ENCODE data around the gene STMP1.
"Not testable (repeated sequence)": the region's sequence is repeated elsewhere in the genome, so short reads cannot be mapped to it uniquely, and the experiment has no call there.

Gene STMP1

DNA sequence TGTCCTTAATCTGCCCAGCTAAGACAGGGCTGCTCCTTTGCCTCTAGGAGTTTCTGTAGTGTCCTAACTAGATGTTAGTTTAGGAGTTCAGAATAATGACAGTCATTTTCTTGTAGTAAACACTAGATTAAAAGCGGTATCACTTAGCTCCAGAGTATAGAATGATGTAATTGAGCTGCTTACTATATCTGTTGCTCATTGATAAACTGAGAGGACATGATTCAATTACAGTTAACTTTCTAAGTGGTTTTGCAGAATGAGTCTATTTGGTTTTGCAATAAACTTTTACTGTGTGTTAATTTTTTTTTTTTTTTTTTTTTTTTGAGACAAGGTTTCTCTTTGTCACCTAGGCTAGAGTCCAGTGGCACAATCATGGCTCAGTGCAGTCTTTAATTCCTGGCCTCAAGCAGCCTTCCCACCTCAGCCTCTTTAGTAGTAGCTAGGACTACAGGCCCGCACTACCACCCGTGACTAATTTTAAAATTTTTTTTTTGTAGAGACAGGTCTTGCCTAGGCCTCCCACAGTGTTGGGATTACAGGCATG, 1.8 kb downstream of the STMP1 start:
- no peak for DNase-seq (ENCODE audit: low read depth)
- TF ChIP-seq, protein P1, sequence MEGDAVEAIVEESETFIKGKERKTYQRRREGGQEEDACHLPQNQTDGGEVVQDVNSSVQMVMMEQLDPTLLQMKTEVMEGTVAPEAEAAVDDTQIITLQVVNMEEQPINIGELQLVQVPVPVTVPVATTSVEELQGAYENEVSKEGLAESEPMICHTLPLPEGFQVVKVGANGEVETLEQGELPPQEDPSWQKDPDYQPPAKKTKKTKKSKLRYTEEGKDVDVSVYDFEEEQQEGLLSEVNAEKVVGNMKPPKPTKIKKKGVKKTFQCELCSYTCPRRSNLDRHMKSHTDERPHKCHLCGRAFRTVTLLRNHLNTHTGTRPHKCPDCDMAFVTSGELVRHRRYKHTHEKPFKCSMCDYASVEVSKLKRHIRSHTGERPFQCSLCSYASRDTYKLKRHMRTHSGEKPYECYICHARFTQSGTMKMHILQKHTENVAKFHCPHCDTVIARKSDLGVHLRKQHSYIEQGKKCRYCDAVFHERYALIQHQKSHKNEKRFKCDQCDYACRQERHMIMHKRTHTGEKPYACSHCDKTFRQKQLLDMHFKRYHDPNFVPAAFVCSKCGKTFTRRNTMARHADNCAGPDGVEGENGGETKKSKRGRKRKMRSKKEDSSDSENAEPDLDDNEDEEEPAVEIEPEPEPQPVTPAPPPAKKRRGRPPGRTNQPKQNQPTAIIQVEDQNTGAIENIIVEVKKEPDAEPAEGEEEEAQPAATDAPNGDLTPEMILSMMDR (IDR thresholded peaks at IDR 0.05; ENCODE audit: control insufficient read depth, extremely low read depth, insufficient read depth) = no peak
- no peak overlapping the region for H3K4me3 ChIP-seq (ENCODE audit: low read depth, low read length)

DNA sequence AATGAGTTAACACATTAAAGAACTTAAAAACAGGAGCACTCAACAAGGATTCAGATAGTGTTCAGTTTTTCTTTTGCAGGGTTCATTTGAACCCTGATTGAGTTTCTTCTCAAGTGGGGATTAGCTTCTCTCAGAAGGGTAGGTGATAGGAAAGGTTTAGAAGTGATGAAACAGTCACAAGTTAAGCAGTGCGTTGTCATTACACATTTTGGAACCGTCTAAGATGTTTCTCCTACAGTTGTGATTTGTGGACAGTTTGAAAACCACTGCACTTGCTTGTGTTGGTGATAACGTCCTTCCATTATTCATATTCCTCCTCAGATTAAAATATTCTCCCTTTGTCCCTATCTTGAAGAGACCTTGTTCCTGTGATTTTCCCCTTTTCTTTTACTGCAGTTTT, 2.7 kb downstream of the STMP1 start:
- no peak for DNase-seq (ENCODE audit: low read depth)
- TF ChIP-seq, protein P1 (IDR thresholded peaks at IDR 0.05; ENCODE audit: control insufficient read depth, extremely low read depth, insufficient read depth) = no peak
- H3K4me3 ChIP-seq (ENCODE audit: low read depth, low read length) = no peak overlapping the region

DNA sequence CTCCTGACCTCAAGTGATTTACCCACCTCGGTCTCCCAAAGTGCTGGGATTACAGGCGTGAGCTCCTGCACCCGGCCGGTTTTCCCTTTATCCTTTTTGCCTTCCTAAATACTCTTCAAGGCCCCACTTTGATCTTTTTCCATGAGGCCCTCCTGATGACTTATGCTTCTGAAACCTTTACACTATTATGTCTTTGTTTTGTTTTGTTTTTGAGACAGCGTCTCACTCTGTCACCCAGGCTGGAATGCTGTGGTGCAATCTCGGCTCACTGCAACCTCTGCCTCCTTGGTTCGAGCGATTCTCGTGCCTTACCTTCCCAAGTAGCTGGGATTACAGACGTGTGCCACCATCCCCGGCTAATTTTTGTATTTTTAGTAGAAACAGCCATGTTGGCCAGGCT, 3.8 kb downstream of the STMP1 start:
- no peak for DNase-seq (ENCODE audit: low read depth)
- H3K4me3 ChIP-seq (ENCODE audit: low read depth, low read length) = no peak overlapping the region
- TF ChIP-seq, protein P1 (IDR thresholded peaks at IDR 0.05; ENCODE audit: control insufficient read depth, extremely low read depth, insufficient read depth) = no peak

DNA sequence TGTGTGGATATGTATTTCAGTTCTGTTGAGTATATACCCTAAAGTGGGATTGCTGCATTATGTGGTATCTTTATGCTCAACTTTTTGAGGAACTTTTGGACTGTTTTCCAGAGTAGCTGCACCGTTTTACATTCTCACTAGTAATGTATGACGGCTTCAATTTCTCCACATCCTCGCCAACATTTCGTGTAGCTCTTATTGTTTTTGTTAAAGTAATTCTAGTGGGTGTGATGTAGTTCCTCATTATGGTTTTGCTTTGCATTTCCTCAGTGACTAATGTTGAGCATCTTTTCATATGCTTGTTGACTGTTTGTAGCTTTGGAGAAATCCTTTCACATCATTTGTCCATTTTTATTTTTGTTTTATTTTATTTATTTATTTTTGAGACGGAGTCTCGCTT, 4.5 kb downstream of the STMP1 start:
- no peak overlapping the region for H3K4me3 ChIP-seq (ENCODE audit: low read depth, low read length)
- DNase-seq (ENCODE audit: low read depth) = no peak
- TF ChIP-seq, protein P1 (IDR thresholded peaks at IDR 0.05; ENCODE audit: control insufficient read depth, extremely low read depth, insufficient read depth) = no peak

DNA sequence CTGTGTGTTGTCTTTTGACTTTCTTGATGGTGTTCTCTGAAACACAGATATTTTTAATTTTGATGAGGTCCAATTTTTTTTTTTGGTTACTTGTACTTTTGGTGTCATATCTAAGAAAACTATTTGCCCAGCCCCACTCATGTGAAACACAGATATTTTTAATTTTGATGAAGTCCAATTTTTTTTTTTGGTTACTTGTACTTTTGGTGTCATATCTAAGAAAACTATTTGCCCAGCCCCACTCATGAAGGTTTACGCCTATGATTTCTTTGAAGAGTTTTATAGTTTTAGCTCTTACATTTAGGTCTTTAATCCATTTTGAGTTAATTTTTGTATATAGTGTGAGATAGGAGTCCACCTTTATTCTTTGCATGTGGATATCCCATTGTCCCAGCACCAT, 5.3 kb downstream of the STMP1 start:
- not testable (repeated sequence) for DNase-seq (ENCODE audit: low read depth); H3K4me3 ChIP-seq (ENCODE audit: low read depth, low read length)

DNA sequence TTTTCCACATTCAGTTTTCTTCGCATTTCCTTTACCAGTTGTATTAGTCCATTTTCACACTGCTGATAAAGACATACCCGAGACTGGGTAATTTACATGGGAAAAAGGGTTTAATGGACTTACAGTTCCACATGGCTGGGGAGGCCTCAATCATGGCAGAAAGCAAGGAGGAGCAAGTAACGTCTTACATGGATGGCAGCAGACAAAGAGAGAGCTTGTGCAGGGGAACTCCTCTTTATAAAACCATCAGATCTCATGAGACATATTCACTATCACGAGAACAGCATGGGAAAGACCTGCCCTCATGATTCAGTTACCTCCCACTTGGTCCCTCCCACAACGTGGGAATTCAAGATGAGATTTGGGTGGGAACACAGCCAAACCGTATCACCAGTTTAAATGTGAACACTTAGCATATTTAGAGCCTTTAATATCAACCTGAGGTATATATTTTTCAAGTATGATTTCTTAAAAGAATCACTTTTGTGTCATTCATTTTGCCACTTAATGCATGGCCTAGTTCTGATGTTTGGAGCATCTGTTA, 6.6 kb downstream of the STMP1 start:
- DNase-seq (ENCODE audit: low read depth); H3K4me3 ChIP-seq (ENCODE audit: low read depth, low read length): not testable (repeated sequence)

DNA sequence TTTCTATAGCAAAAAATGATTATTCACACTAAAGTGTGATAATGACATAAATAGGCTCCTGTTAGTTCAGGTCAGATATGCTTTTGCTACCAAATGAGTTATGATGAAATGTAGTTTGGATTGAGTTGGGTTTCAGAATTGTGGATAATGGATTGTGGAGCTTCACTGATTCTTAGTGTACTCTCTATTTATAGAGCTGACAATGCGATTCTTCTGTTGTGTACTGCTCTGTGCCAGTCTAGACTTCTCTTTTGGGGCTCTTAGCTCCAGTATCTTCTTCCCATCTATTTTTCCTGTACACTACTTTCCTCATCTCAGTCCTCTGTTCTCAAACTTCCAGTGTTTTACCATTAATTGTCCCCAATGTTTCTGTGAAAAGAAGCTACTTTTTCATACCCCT, 7.5 kb downstream of the STMP1 start:
- no peak overlapping the region for H3K4me3 ChIP-seq (ENCODE audit: low read depth, low read length)
- TF ChIP-seq, protein P1 (IDR thresholded peaks at IDR 0.05; ENCODE audit: control insufficient read depth, extremely low read depth, insufficient read depth) = no peak
- DNase-seq (ENCODE audit: low read depth) = no peak

DNA sequence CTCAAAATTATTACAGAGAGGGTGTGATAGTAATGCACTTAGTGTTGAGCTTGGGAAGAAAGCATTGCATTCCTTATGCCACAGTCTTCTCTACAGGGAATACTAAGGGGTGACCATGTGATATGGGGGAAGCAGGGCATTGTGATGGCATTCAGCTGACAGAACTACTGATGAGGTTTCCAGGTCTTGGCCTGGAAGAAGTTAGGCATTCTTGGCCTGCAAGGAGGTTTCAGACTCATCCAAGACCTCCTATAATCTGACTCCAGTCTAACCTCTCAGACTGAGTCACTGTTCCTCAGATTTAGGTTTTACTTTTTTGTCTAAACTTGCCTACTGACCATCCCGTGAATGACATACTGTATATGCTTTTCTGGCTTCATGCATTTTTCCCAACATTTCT, 7.9 kb downstream of the STMP1 start:
- DNase-seq (ENCODE audit: low read depth) = no peak
- no peak overlapping the region for H3K4me3 ChIP-seq (ENCODE audit: low read depth, low read length)
- TF ChIP-seq, protein P1 (IDR thresholded peaks at IDR 0.05; ENCODE audit: control insufficient read depth, extremely low read depth, insufficient read depth) = no peak

All from LNCaP clone FGC (cell line).